Omental fat pad (tissue), 4 donors: Measurements from ENCODE around the gene DEPP1. TPM values are rescaled to one million over a fixed set of nuclear protein-coding genes. Genes with fewer than 3 reads are reported as not detected.

ENCODE experiments used
- ATAC-seq: fragments of 150-250 bp; one replicate; pipeline ENCODE4 v1.9.1; 2016; ENCODE audit warnings: mild to moderate bottlenecking, moderate library complexity; ENCODE audit not compliant: low FRiP score
- DNase-seq: peaks from one replicate; pipeline ENCODE4 v3.0.0-alpha.2; 2019; ENCODE audit warnings: low spot score
- total RNA-seq, 4 donors: library from RNA; depleted of rRNA; stranded (reverse); fragments of >200 nt; gene quantifications; one replicate each; pipeline ENCODE4 v1.1.0, GENCODE V29; 2016
- TF ChIP-seq, protein P1 (sequence below), 3 donors: fragments of 450-650 bp; IDR thresholded peaks; one replicate each; pipeline ENCODE4 v1.5.1; 2016 to 2017; ENCODE audit warnings: antibody characterized with exemption in 3 of 3, mild to moderate bottlenecking in 3 of 3, moderate library complexity in 2 of 3

DEPP1 gene
- total RNA-seq, 4 donors from 2014 or later: 181 to 740 (median 276) TPM

DNA sequence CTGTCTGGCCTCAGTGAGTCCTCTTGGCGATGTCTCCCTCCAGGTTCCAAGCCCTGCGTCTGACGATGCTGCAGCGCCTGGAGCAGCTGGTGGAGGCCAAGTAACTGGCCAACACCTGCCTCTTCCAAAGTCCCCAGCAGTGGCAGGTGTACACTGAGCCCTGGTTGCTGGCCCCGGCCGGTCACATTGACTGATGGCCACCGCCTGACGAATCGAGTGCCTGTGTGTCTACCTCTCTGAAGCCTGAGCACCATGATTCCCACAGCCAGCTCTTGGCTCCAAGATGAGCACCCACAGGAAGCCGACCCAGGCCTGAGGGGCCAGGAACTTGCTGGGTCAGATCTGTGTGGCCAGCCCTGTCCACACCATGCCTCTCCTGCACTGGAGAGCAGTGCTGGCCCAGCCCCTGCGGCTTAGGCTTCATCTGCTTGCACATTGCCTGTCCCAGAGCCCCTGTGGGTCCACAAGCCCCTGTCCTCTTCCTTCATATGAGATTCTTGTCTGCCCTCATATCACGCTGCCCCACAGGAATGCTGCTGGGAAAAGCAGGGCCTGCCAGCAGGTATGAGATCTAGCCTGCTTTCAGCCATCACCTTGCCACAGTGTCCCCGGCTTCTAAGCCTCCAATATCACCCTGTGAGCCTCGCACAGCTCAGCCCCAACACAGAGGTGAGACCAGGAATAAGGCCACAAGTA is 14.8 kb upstream of the DEPP1 start:
- DNase-seq: no peak
- ATAC-seq: no peak
- TF ChIP-seq, protein P1, sequence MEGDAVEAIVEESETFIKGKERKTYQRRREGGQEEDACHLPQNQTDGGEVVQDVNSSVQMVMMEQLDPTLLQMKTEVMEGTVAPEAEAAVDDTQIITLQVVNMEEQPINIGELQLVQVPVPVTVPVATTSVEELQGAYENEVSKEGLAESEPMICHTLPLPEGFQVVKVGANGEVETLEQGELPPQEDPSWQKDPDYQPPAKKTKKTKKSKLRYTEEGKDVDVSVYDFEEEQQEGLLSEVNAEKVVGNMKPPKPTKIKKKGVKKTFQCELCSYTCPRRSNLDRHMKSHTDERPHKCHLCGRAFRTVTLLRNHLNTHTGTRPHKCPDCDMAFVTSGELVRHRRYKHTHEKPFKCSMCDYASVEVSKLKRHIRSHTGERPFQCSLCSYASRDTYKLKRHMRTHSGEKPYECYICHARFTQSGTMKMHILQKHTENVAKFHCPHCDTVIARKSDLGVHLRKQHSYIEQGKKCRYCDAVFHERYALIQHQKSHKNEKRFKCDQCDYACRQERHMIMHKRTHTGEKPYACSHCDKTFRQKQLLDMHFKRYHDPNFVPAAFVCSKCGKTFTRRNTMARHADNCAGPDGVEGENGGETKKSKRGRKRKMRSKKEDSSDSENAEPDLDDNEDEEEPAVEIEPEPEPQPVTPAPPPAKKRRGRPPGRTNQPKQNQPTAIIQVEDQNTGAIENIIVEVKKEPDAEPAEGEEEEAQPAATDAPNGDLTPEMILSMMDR (IDR thresholded peaks at IDR 0.05): no peak

DNA sequence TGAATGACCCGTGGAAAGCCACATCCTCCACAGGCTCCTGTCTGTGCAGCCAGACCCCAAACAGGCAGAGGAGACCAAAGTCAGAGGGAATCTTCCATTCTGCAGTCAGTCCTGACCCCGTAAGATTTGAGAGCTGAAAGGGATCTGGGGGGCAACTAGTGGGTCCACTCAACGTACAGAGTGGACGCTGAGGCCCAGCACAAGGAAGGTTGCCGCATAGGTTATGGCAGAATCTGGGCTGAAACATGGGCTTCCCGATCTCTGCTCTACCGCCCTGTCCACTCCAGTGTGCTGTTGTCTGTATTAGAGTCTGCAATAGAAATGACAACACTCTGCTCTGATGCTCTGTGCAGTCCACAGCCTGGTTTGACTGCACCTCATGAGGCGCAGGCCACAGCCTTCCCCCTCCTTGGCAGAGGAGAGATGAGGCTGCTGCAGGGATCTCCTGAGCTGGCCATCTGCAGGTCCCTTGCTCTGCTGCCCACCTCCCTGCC is 14.2 kb upstream of the DEPP1 start:
- ATAC-seq (no peak), DNase-seq (no peak)
- TF ChIP-seq, protein P1 (IDR thresholded peaks at IDR 0.05): no peak

DNA sequence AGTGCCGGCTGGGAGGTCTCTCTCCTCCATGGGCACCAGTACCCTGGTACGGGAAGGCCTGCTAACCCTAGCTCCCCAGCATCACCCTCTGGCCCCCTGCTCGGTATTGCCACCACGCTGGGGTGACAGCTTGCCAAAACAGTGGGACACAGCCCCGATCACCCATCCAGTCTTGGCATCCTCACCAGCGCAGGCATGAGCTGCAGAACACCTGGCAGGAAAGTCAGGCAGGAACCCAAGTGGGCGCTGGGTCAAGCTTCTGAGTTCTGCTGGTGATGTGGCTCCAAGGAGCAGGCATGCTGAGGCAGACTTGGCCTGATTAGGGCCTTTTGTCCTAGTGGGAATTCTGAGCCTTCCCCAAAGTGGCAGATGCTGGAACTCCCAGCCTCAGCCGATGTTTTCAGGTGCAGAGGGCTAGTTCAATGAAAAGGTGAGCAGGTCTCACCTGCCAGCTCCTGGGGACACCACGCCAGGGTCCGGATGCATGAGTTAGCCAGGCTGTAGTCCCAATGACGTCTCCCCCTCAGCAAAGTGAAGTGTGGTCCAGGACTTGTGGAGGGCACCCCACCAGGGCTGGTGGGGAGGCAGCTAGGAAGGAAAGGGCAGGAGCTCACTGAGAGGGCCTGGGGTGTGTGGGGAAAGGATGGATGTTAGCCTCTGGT is 13.6 kb upstream of the DEPP1 start:
- DNase-seq (no peak), ATAC-seq (no peak)
- TF ChIP-seq, protein P1 (IDR thresholded peaks at IDR 0.05): no peak

DNA sequence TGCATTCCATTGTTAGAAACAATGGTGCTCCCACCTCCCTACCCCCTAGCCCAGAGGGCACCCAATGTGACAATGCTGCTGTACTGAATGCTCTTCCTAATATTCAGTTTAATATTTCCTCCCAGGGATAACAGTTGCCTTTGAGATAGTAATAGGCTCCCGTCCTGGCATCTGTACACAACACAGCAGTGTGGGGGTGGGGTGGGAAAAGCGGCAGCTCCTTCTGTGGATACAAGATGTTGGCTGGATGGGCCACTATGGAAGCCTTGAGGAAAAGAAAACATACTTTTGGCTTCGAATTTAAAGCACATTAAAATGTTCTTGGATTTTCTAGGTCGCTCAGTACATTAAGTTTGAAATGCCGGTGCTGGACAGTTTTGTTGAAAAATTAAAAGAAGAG is 13.0 kb upstream of the DEPP1 start:
- no peak for ATAC-seq
- no peak for DNase-seq
- TF ChIP-seq, protein P1 (IDR thresholded peaks at IDR 0.05): no peak

DNA sequence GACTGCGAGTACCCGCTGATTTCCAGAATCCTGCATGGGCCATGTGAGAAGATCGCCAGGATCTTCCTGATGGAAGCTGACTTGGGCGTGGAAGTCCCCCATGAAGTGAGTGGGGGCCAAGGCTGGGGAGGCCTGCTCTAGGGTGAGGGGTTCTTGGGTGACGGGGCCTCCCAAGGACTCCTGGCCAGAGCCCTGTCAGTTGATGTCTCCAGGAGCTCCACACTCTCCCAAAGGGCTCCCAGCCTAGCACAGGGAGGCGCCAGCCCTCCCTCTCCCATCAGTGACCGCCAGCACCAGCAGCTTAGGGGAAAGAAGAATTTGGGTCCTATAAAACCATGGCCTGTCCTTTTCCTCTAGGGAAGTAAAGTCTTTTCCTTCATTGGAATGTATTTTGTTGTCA is 12.4 kb upstream of the DEPP1 start:
- TF ChIP-seq, protein P1 (IDR thresholded peaks at IDR 0.05): no peak
- DNase-seq (no peak), ATAC-seq (no peak)

DNA sequence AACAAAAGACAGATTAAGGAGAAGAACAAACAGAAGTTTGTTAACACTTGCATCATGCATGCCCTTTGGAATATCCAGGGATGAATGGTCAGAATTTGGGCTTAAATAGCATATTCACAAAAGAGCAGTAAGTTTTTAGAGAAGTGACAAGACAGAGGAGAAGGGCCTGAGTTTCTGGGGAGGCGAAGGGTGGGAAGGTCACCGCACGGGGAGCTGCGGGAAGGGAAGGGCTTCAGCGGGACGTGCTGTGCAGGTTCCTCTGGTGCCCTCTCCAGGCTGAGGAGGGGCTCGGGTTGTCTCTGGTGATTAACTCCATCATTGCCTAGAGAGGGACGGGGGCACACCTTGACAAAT is 11.7 kb upstream of the DEPP1 start:
- TF ChIP-seq, protein P1 (IDR thresholded peaks at IDR 0.05): no peak
- no peak for DNase-seq
- no peak for ATAC-seq
